Adipocyte (in vitro differentiated cells): ENCODE data around the gene CKB.
"Not testable (repeated sequence)": the region's sequence is repeated elsewhere in the genome, so short reads cannot be mapped to it uniquely, and the experiment has no call there.

Source experiments
- DNase-seq: peaks from one replicate; pipeline ENCODE4 v3.0.0-alpha.2; 2015; ENCODE audit warnings: low read depth
- H3K27me3 ChIP-seq: replicated peaks from 2 replicates; pipeline ENCODE4 v1.7.0; 2013; ENCODE audit warnings: mild to moderate bottlenecking, low read length, moderate library complexity; ENCODE audit not compliant: control insufficient read depth, insufficient read depth
- H3K36me3 ChIP-seq: 2 replicates; pipeline ENCODE4 v1.7.0; 2013; ENCODE audit warnings: low read length, mild to moderate bottlenecking, moderate library complexity; ENCODE audit not compliant: control insufficient read depth, insufficient read depth, severe bottlenecking
- H3K4me1 ChIP-seq: 2 replicates; pipeline ENCODE4 v1.7.0; 2013; ENCODE audit warnings: mild to moderate bottlenecking, low read length, moderate library complexity; ENCODE audit not compliant: control insufficient read depth, insufficient read depth
- H3K4me3 ChIP-seq: 2 replicates; pipeline ENCODE4 v1.7.0; 2013; ENCODE audit warnings: mild to moderate bottlenecking, low read length, moderate library complexity
- H3K9ac ChIP-seq: 2 replicates; pipeline ENCODE4 v1.7.0; 2013; ENCODE audit warnings: mild to moderate bottlenecking, low read length, moderate library complexity
- H3K9me3 ChIP-seq: 2 replicates; pipeline ENCODE4 v1.7.0; 2013; ENCODE audit warnings: mild to moderate bottlenecking, low read length, moderate library complexity; ENCODE audit not compliant: control insufficient read depth

The CKB gene

GRCh38 chr14:103512701-103513611 lies 9.7 kb downstream of the CKB start:
- Histone ChIP-seq H3K9ac (peak overlapping the region; percentile 45), H3K4me3 (no peak overlapping the region), H3K36me3 (peaks cover 29% of the 10 kb centered on the region), H3K27me3 (no peaks in the 10 kb centered on the region), H3K9me3 (no peaks in the 10 kb centered on the region), H3K4me1 (peaks cover 21% of the 10 kb centered on the region)
- no peak for DNase-seq

DNA sequence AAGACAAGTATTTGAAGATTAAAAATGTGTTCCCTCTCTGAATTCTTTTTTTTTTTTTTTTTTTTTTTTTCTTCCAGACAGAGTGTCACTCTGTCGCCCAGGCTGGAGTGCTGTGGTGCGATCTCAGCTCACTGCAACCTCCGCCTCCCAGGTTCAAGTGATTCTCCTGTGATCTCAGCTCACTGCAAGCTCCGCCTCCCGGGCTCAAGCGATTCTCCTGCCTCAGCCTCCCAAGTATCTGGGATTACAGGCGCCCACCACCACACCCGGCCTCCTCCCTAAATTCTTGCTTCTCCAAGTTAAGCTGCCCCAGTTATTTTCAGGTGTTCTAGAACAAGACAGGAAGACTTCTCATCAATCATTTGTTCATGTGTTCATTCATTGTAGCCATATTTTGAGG lies 10.4 kb downstream of the CKB start:
- not testable (repeated sequence) for DNase-seq, H3K4me3 ChIP-seq, H3K27me3 ChIP-seq, H3K9me3 ChIP-seq
- Histone ChIP-seq H3K4me1 (peaks cover 16% of the 10 kb centered on the region), H3K9ac (peak overlapping the region; percentile 45), H3K36me3 (peaks cover 37% of the 10 kb centered on the region)

DNA sequence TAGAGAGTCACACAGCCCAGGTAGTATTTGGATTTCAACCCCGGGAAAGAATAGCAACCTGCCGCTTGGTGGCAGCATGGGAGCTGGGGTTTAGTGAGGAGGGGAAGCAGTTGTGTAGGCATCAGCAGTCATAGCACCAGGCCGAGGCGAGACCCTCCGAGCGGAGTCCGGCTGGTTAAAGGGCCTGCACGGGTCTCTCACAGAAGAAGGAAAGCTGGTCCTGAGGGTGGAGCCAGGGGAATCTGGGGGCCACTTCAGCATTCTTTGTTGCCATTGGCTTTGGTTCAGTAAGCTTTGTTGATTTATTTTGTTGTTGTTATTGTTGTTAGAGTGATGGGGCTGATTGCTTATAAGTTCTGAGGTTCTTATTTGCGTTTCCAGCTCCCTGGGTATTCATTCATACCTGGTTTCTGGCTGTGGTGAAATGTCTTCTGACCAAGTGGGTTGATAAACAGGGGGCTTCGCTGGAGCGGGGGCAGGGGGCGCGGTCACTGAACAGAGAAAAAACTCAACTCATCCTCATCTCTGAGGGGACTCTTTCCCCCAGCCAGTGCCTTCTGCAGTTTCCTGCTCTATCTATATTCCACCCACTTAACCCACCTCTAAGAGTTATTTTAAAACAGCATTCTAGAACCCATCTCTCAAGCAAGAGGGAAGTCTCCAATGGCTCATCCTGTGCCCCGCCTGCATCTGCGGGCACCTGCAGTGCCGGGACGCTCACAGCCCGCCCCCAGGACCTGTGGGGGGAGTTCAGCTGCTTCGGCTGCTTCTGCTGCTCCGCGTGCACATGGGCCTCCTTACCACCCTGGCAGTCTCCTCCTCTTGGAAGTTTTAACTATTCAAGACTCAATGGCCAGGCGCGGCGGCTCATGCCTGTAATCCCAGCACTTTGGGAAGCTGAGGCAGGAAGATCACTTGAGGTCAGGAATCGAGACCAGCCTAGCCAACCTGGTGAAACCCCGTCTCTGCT lies 11.6 kb downstream of the CKB start:
- Histone ChIP-seq H3K4me3 (no peak overlapping the region), H3K4me1 (peaks cover 16% of the 10 kb centered on the region), H3K9me3 (no peaks in the 10 kb centered on the region), H3K9ac (no peak overlapping the region), H3K36me3 (peaks cover 42% of the 10 kb centered on the region), H3K27me3 (no peaks in the 10 kb centered on the region)
- DNase-seq: no peak

DNA sequence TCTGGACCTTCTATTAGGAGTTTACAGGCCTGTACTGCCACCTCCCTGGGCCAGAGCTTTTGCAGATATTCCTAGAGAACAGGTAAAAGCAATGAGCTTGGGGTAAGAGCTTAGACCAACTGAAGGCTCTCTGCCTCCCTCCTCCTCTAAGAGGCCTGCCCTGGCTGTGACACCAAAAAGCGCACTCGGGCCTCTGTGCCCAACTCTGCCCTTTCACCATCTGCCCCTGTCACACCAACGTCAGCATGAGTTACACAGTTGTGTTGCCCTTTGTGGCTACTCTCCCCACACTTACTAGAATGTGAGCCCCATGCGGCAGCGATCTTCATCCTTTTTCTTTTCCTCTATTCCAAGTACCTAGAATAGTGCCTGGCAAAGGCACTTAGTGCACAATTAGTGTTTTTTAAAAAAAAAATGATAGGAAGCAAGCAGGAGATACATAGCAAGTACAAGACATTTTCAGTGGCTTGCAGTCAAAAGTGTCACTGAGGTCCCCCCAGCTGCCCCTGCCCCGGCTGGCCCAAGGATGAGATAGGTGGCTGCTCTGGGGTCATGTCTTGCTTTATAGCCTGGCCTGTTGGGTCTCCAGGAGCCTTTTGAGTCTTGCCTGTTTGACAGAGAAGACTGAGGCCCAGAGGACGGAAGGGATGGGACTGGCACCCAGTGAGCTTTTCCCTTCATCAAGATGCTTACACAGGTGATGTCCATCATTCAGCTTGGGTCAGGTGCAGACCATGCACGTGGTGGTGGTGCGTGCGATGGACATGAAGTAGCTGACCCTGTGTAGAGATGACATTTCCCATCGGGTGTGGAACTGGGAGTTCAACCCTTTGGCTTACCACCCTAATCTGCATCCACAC lies 12.5 kb downstream of the CKB start:
- no peaks in the 10 kb centered on the region for H3K9me3 ChIP-seq
- peaks cover 16% of the 10 kb centered on the region for H3K4me1 ChIP-seq
- no peak overlapping the region for H3K4me3 ChIP-seq
- H3K9ac ChIP-seq: no peak overlapping the region
- no peaks in the 10 kb centered on the region for H3K27me3 ChIP-seq
- H3K36me3 ChIP-seq: peaks cover 48% of the 10 kb centered on the region
- DNase-seq: no peak

- H3K4me1 ChIP-seq: peaks cover 14% of the 10 kb centered on the region
- no peak for DNase-seq
- no peak overlapping the region for H3K9ac ChIP-seq
- peaks cover 54% of the 10 kb centered on the region for H3K36me3 ChIP-seq
- H3K9me3 ChIP-seq: no peaks in the 10 kb centered on the region
- no peaks in the 10 kb centered on the region for H3K27me3 ChIP-seq
- H3K4me3 ChIP-seq: no peak overlapping the region
Observed at GRCh38 chr14:103508521-103509329, 13.9 kb downstream of the CKB start.

- no peaks in the 10 kb centered on the region for H3K27me3 ChIP-seq
- peaks cover 64% of the 10 kb centered on the region for H3K36me3 ChIP-seq
Observed at GRCh38 chr14:103507751-103508150, 14.9 kb downstream of the CKB start.

DNA sequence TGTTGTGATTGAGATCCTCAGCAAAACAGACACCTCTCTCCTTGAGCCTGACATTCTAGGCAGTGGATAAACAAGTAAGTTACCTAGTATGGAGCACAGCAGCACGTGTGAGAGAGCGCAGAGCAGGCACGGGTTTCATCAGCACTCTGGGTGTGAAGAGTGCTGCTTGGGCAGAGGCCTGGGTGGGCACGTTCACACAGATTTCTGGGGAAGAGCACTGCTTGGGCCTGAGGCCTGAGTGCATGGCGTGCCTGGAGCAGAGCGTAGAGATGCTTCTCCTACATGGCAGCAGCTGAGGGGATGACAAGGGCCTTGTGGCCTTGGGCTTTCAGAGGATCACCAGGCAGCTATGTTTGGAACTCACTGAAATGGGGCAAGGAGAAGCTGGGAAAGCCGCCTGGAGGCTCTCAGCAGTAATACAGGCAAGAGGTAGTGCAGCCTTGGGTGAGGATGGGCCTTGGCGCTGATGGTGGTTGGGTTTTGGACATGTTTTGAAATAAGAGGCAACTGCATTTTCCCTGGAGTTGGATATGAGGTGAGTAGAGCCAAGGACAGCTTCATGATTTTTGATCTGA lies 17.6 kb downstream of the CKB start:
- H3K27me3 ChIP-seq: no peaks in the 10 kb centered on the region
- peaks cover 8% of the 10 kb centered on the region for H3K4me1 ChIP-seq
- H3K4me3 ChIP-seq: no peak overlapping the region
- peaks cover 76% of the 10 kb centered on the region for H3K36me3 ChIP-seq
- no peak for DNase-seq
- H3K9me3 ChIP-seq: no peaks in the 10 kb centered on the region
- H3K9ac ChIP-seq: no peak overlapping the region

More at GRCh38 chr14:103507751-103508150, 14.9 kb downstream of the CKB start:
- DNase-seq: no peak
- Histone ChIP-seq H3K4me1 (peaks cover 5% of the 10 kb centered on the region), H3K4me3 (no peak overlapping the region), H3K9ac (no peak overlapping the region), H3K9me3 (no peaks in the 10 kb centered on the region)

DNA sequence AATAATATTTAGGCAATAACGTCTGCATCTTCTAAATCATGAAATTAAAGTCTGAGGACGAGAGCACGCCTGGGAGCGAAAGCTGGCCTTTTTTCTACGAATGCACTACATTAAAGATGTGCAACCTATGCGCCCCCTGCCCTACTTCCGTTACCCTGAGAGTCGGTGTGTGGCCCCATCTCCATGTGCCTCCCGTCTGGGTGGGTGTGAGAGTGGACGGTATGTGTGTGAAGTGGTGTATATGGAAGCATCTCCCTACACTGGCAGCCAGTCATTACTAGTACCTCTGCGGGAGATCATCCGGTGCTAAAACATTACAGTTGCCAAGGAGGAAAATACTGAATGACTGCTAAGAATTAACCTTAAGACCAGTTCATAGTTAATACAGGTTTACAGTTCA lies 19.3 kb downstream of the CKB start:
- Histone ChIP-seq H3K9ac (no peak overlapping the region), H3K4me1 (peaks cover 12% of the 10 kb centered on the region), H3K4me3 (no peak overlapping the region), H3K9me3 (no peaks in the 10 kb centered on the region), H3K36me3 (peaks cover 74% of the 10 kb centered on the region), H3K27me3 (no peaks in the 10 kb centered on the region)
- DNase-seq: no peak

DNA sequence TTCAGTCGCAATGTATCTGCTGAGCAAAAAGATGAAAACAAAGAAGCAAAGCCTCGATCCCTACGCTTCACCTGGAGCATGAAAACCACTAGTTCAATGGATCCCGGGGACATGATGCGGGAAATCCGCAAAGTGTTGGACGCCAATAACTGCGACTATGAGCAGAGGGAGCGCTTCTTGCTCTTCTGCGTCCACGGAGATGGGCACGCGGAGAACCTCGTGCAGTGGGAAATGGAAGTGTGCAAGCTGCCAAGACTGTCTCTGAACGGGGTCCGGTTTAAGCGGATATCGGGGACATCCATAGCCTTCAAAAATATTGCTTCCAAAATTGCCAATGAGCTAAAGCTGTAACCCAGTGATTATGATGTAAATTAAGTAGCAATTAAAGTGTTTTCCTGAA lies 19.8 kb downstream of the CKB start:
- Histone ChIP-seq H3K36me3 (peaks cover 76% of the 10 kb centered on the region), H3K4me3 (no peak overlapping the region), H3K27me3 (no peaks in the 10 kb centered on the region), H3K4me1 (peaks cover 13% of the 10 kb centered on the region), H3K9me3 (no peaks in the 10 kb centered on the region), H3K9ac (no peak overlapping the region)
- DNase-seq: no peak
